ENCODE measurements around the gene PACRG. TPM values are rescaled to one million over a fixed set of nuclear protein-coding genes. Genes with fewer than 3 reads are reported as not detected.

PACRG gene
- total and polyA plus RNA-seq, 2 of the 8 experiments (the other 6 are each of a cell fraction or from before 2014, with no cell fraction given) = 0.44 to 0.54 TPM

- TF ChIP-seq SP2 (IDR thresholded peaks at IDR 0.05; ENCODE audit: low read length) (no peak), CBX8 (IDR thresholded peaks at IDR 0.05; ENCODE audit: borderline replicate concordance, low read depth, low read length) (no peak), SAP30 (IDR thresholded peaks at IDR 0.05; ENCODE audit: insufficient read depth, insufficient replicate concordance, low read length) (no peak), YY1 (IDR thresholded peaks at IDR 0.05; ENCODE audit: low read depth, low read length) (no peak), RFX5 (IDR thresholded peaks at IDR 0.05; ENCODE audit: borderline replicate concordance, low read depth, low read length) (no peak)
These were observed 448.3 kb downstream of the PACRG start (continued) for GRCh38 chr6:163176097-163176496.
